Panc1 (cell line): ENCODE results near the gene SLC13A5.

Source experiments
- CTCF ChIP-seq: fragments of 450-650 bp; IDR thresholded peaks from 2 replicates; pipeline ENCODE4 v1.5.1; 2017; ENCODE audit warnings: mild to moderate bottlenecking
- POLR2AphosphoS5 ChIP-seq: IDR thresholded peaks from 2 replicates; pipeline ENCODE4 v1.6.1; 2012; ENCODE audit warnings: mild to moderate bottlenecking, low read depth, low read length, moderate library complexity
- REST ChIP-seq, 2 experiments: IDR thresholded peaks; 2 replicates each; pipeline ENCODE4 v1.6.1; 2011 to 2012; ENCODE audit warnings: low read depth in 2 of 2, control low read depth in 1 of 2, low read length in 1 of 2, mild to moderate bottlenecking in 1 of 2, moderate library complexity in 1 of 2; ENCODE audit not compliant: insufficient read depth in 1 of 2

DNA sequence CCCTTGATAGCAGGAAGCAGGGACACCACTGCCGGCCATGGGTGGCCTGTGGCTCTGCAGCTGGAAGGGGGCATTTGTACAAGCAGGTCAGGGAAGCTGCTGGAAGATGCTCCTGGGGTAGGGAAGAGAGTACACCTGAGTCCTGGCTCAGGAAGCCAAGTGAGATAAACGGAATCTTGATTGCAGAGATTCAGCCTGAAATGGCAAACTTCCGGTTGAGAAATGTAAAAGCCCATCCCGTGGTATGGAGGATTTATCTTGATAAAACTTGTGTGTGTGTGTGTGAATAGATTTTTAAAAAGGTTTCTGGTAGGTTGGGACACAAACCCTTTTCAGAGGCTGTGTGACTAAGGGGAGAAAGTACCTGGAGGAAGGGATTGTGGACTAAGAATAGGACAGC, 32.0 kb downstream of the SLC13A5 start:
- TF ChIP-seq CTCF, result no peak
- TF ChIP-seq POLR2AphosphoS5, result no peak
- no peak for TF ChIP-seq REST (IDR thresholded peaks at IDR 0.05; ENCODE audit: insufficient read depth in 1 of 2, low read depth in 2 of 2, low read length in 1 of 2)
